ENCODE results near the gene CYB5D1.

GRCh38 chr17:7886227-7887037 lies 28.6 kb downstream of the CYB5D1 start:
- TF ChIP-seq CTCF (conservative IDR thresholded peaks at IDR 0.05; ENCODE audit: low read length) (peak; percentile 47; the same call in 1 of the 2 replicates), EZH2phosphoT487 (IDR thresholded peaks at IDR 0.05; ENCODE audit: borderline replicate concordance, low read depth, low read length) (no peak)

All from OCI-LY7 (cell line).